SU-DHL-6 (cell line): ENCODE measurements around the gene CAPZA2.
A peak's percentile ranks its signal among the peaks of the same experiment; 100 is the strongest.

Experiments used
- H2AFZ ChIP-seq: fragments of 200-600 bp; sonication (generic); 2 replicates; pipeline ENCODE4 v1.6.1; 2014; ENCODE audit warnings: low read depth, mild to moderate bottlenecking, moderate library complexity, mixed read lengths, antibody characterized with exemption, low read length; ENCODE audit not compliant: severe bottlenecking
- H3F3A ChIP-seq: fragments of 200-600 bp; shearing (Covaris generic); 2 replicates; pipeline ENCODE4 v1.6.0; 2016; ENCODE audit warnings: antibody characterized with exemption, mild to moderate bottlenecking; ENCODE audit not compliant: insufficient read depth
- H3K27ac ChIP-seq: fragments of 200-600 bp; sonication (generic); 2 replicates; pipeline ENCODE4 v1.5.1; 2016; ENCODE audit warnings: low read depth, mild to moderate bottlenecking, low read length, moderate library complexity, mixed read lengths
- H3K27me3 ChIP-seq: fragments of 200-600 bp; sonication (generic), shearing (Covaris generic); 2 replicates; pipeline ENCODE4 v1.6.0; 2014; ENCODE audit warnings: mild to moderate bottlenecking, low read length
- H3K36me3 ChIP-seq: fragments of 200-600 bp; sonication (generic); 2 replicates; pipeline ENCODE4 v1.6.1; 2014; ENCODE audit warnings: mild to moderate bottlenecking, low read length, mixed read lengths
- H3K4me2 ChIP-seq: fragments of 300-600, 200-600 bp; shearing (Covaris generic), sonication (generic); 2 replicates; pipeline ENCODE4 v1.6.0; 2014; ENCODE audit warnings: low read length, low read depth, mild to moderate bottlenecking; ENCODE audit not compliant: poor library complexity, severe bottlenecking
- H3K4me3 ChIP-seq: fragments of 200-600 bp; sonication (generic); 2 replicates; pipeline ENCODE4 v1.5.1; 2014; ENCODE audit warnings: antibody characterized with exemption, low read length, mild to moderate bottlenecking, mixed read lengths; ENCODE audit not compliant: insufficient read depth, poor library complexity, severe bottlenecking
- H3K79me2 ChIP-seq: fragments of 200-600 bp; sonication (generic); 2 replicates; pipeline ENCODE4 v1.6.1; 2014; ENCODE audit warnings: mild to moderate bottlenecking, low read length, moderate library complexity; ENCODE audit not compliant: insufficient read depth
- H3K9ac ChIP-seq: fragments of 200-600 bp; sonication (generic); 2 replicates; pipeline ENCODE4 v1.7.0; 2014; ENCODE audit warnings: mild to moderate bottlenecking, low read length
- H3K9me2 ChIP-seq: fragments of 200-600 bp; sonication (generic); replicated peaks from 2 replicates; pipeline ENCODE4 v1.6.1; 2014; ENCODE audit warnings: low read length; ENCODE audit not compliant: insufficient read depth
- H3K9me3 ChIP-seq: fragments of 200-600 bp; sonication (generic); 2 replicates; pipeline ENCODE4 v1.6.1; 2014; ENCODE audit warnings: low read length, mixed read lengths; ENCODE audit not compliant: insufficient read depth
- H4K20me1 ChIP-seq: fragments of 200-600 bp; sonication (generic); 2 replicates; pipeline ENCODE4 v1.6.1; 2014; ENCODE audit warnings: low read depth, mild to moderate bottlenecking, antibody characterized with exemption, low read length, moderate library complexity, mixed read lengths
- CTCF ChIP-seq: fragments of 200-600 bp; sonication (generic); IDR thresholded peaks from one replicate; pipeline ENCODE4 v1.5.1; 2017; ENCODE audit warnings: antibody characterized with exemption, mild to moderate bottlenecking, low read length, moderate library complexity; ENCODE audit not compliant: insufficient read depth, poor library complexity, severe bottlenecking
- EZH2phosphoT487 ChIP-seq: fragments of 200-600 bp; sonication (generic), shearing (Covaris generic); conservative IDR thresholded peaks from 2 replicates; pipeline ENCODE4 v1.6.1; 2018; ENCODE audit warnings: mild to moderate bottlenecking, antibody characterized with exemption, low read length, moderate library complexity, mixed read lengths

Gene CAPZA2

GRCh38 chr7:116951366-116952292 lies 89.2 kb downstream of the CAPZA2 start:
- H3K9me3 ChIP-seq, result no peaks in the 10 kb centered on the region
- H3F3A ChIP-seq, result peaks cover 9% of the 10 kb centered on the region; the same call in 1 of the 2 replicates
- no peaks in the 10 kb centered on the region; the same call in 1 of the 2 replicates for H3K36me3 ChIP-seq
- no peaks in the 10 kb centered on the region for H3K27me3 ChIP-seq
- no peak overlapping the region for H3K4me2 ChIP-seq
- TF ChIP-seq EZH2phosphoT487 (no peak), CTCF (no peak)
- H3K9ac ChIP-seq, result no peak overlapping the region
- no peaks in the 10 kb centered on the region for H3K9me2 ChIP-seq
- H3K27ac ChIP-seq, result no peak overlapping the region
- no peaks in the 10 kb centered on the region for H4K20me1 ChIP-seq
- H2AFZ ChIP-seq, result no peak overlapping the region
- H3K79me2 ChIP-seq, result no peaks in the 10 kb centered on the region
- no peak overlapping the region for H3K4me3 ChIP-seq

GRCh38 chr7:116952635-116953371 lies 90.4 kb downstream of the CAPZA2 start:
- Histone ChIP-seq H3K36me3 (no peaks in the 10 kb centered on the region; the same call in 1 of the 2 replicates), H4K20me1 (no peaks in the 10 kb centered on the region), H3F3A (peaks cover 9% of the 10 kb centered on the region; the same call in 1 of the 2 replicates), H3K27me3 (no peaks in the 10 kb centered on the region), H3K4me2 (peak overlapping the region; percentile 90), H3K79me2 (no peaks in the 10 kb centered on the region), H3K4me3 (peak overlapping the region; percentile 89), H3K9ac (peak overlapping the region; percentile 78), H2AFZ (peak overlapping the region; percentile 99), H3K9me2 (no peaks in the 10 kb centered on the region), H3K9me3 (no peaks in the 10 kb centered on the region), H3K27ac (no peak overlapping the region)
- TF ChIP-seq CTCF, result no peak
- no peak for TF ChIP-seq EZH2phosphoT487

- TF ChIP-seq EZH2phosphoT487 (no peak), CTCF (no peak)
- Histone ChIP-seq H3K4me3 (peak within 1 kb of the TSS; percentile 89), H3K9me2 (no peaks in the 10 kb centered on the region), H3F3A (peaks cover 9% of the 10 kb centered on the region; the same call in 1 of the 2 replicates), H3K4me2 (peak within 1 kb of the TSS; percentile 90), H3K36me3 (no peaks in the 10 kb centered on the region; the same call in 1 of the 2 replicates), H3K27ac (peak within 1 kb of the TSS; percentile 54), H3K9ac (peak within 1 kb of the TSS; percentile 78), H2AFZ (peak within 1 kb of the TSS; percentile 99), H3K79me2 (no peaks in the 10 kb centered on the region), H4K20me1 (no peaks in the 10 kb centered on the region), H3K27me3 (no peaks in the 10 kb centered on the region), H3K9me3 (no peaks in the 10 kb centered on the region)
Measured at GRCh38 chr7:116953372-116953905, 91.1 kb downstream of the CAPZA2 start, which contains the start of gene ST7. TSS of gene ST7 (plus strand) at chr7:116953501. CDS start at chr7:116953541, 40 bp downstream.
